Measurements from ENCODE around the gene CLEC10A.
"Not testable (repeated sequence)": the region's sequence is repeated elsewhere in the genome, so short reads cannot be mapped to it uniquely, and the experiment has no call there.

Gene CLEC10A

GRCh38 chr17:7067198-7067597, 12.9 kb downstream of the CLEC10A start:
- Histone ChIP-seq H3K4me1 (ENCODE audit: control insufficient read depth in 1 of 2, insufficient read depth in 2 of 2, low read length in 2 of 2) (no peaks in the 10 kb centered on the region), H3K36me3 (ENCODE audit: control insufficient read depth in 1 of 2, insufficient read depth in 2 of 2, low read length in 2 of 2) (no peaks in the 10 kb centered on the region), H3K4me3 (ENCODE audit: low read depth in 1 of 2, low read length in 2 of 2) (no peak overlapping the region), H3K27ac (ENCODE audit: low read length) (no peak overlapping the region), H3K27me3 (ENCODE audit: low read depth, low read length) (no peaks in the 10 kb centered on the region), H3K9me3 (ENCODE audit: control insufficient read depth in 1 of 2, low read length in 2 of 2) (peaks cover 0 to 6% of the 10 kb centered on the region in 2 donors)

- H3K27me3 ChIP-seq (ENCODE audit: low read depth, low read length) = no peaks in the 10 kb centered on the region
- H3K4me3 ChIP-seq (ENCODE audit: low read depth in 1 of 2, low read length in 2 of 2) = no peak overlapping the region
- no peaks in the 10 kb centered on the region for H3K4me1 ChIP-seq (ENCODE audit: control insufficient read depth in 1 of 2, insufficient read depth in 2 of 2, low read length in 2 of 2)
- H3K9me3 ChIP-seq (ENCODE audit: control insufficient read depth in 1 of 2, low read length in 2 of 2) = peaks cover 0 to 6% of the 10 kb centered on the region in 2 donors
- H3K36me3 ChIP-seq (ENCODE audit: control insufficient read depth in 1 of 2, insufficient read depth in 2 of 2, low read length in 2 of 2) = no peaks in the 10 kb centered on the region
- H3K27ac ChIP-seq (ENCODE audit: low read length) = no peak overlapping the region
These were observed 15.8 kb downstream of the CLEC10A start for GRCh38 chr17:7064261-7064660.

GRCh38 chr17:7063518-7064094, 16.4 kb downstream of the CLEC10A start:
- no peak overlapping the region for H3K27ac ChIP-seq (ENCODE audit: low read length)
- H3K9me3 ChIP-seq (ENCODE audit: control insufficient read depth in 1 of 2, low read length in 2 of 2) = peaks cover 0 to 6% of the 10 kb centered on the region in 2 donors
- no peaks in the 10 kb centered on the region for H3K4me1 ChIP-seq (ENCODE audit: control insufficient read depth in 1 of 2, insufficient read depth in 2 of 2, low read length in 2 of 2)
- no peaks in the 10 kb centered on the region for H3K27me3 ChIP-seq (ENCODE audit: low read depth, low read length)
- H3K36me3 ChIP-seq (ENCODE audit: control insufficient read depth in 1 of 2, insufficient read depth in 2 of 2, low read length in 2 of 2) = no peaks in the 10 kb centered on the region
- H3K4me3 ChIP-seq (ENCODE audit: low read depth in 1 of 2, low read length in 2 of 2) = no peak overlapping the region

DNA sequence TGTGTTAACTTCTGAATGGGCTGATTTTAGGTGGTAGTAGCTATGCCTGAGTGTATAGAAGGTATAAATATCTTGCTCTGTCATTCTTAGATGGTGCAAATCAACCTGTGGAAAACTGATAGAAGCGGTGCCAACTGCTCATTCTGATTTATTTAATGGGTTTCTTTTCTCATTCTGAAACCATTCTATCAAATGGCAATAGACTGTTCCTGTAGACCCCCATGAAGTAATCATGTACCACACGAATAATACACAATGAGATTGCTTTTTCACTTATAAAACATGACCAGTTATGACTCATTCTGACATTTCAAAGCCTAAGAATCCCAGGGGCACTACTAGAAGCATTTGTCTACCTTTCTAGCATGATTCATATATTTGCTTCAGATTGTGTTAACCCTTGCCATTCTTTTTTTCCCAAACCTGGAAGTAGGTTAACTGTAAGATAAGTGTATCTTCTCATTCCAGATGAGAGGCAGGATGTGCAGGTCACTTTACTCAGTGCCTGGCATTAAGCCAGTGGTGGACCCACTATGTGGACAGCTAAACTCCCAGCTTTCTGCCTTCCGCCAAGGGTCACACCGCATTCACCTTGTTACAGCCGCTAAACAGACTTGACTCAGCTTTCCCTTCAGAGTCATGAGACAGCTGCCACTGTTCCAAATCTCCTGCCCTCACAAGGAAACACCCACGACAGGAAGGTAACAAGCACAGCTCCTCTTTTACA, 19.7 kb downstream of the CLEC10A start:
- Histone ChIP-seq H3K36me3 (ENCODE audit: control insufficient read depth in 1 of 2, insufficient read depth in 2 of 2, low read length in 2 of 2) (no peaks in the 10 kb centered on the region), H3K4me3 (ENCODE audit: low read depth in 1 of 2, low read length in 2 of 2) (no peak overlapping the region), H3K27ac (ENCODE audit: low read length) (no peak overlapping the region), H3K27me3 (ENCODE audit: low read depth, low read length) (no peaks in the 10 kb centered on the region), H3K9me3 (ENCODE audit: control insufficient read depth in 1 of 2, low read length in 2 of 2) (no peaks in the 10 kb centered on the region), H3K4me1 (ENCODE audit: control insufficient read depth in 1 of 2, insufficient read depth in 2 of 2, low read length in 2 of 2) (no peaks in the 10 kb centered on the region)

DNA sequence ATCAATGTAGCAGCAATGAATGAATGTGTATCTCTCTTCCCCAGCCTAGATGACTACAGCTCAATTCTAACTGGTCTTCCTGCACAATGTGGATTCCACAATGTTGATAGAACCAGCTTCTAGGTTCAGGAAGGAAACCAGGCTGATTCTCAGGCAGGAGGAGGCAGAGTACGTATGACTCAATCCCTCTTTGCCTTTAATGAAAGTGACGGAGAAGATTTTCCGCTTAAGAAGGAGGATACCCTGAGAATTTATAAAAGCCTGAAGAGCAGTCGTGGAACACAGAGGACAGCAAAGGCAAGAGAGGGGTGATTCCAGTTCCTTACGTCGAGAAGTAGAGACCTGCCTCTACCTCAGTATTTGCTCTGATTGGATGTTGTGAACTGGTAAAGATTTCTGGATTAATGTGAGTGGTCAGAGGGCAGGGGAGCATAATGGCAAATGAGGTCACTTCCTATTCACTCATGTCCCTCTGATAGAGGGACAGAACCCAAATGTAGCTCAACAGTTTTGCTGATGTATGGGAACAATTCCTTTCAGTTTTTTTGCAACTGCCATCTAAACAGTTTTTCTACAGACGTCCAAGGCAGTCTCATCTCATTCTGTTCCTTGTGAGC, 21.1 kb downstream of the CLEC10A start:
- Histone ChIP-seq H3K9me3 (ENCODE audit: control insufficient read depth in 1 of 2, low read length in 2 of 2) (no peaks in the 10 kb centered on the region), H3K4me3 (ENCODE audit: low read depth in 1 of 2, low read length in 2 of 2) (no peak overlapping the region), H3K4me1 (ENCODE audit: control insufficient read depth in 1 of 2, insufficient read depth in 2 of 2, low read length in 2 of 2) (no peaks in the 10 kb centered on the region), H3K27me3 (ENCODE audit: low read depth, low read length) (no peaks in the 10 kb centered on the region), H3K36me3 (ENCODE audit: control insufficient read depth in 1 of 2, insufficient read depth in 2 of 2, low read length in 2 of 2) (no peaks in the 10 kb centered on the region), H3K27ac (ENCODE audit: low read length) (no peak overlapping the region)

DNA sequence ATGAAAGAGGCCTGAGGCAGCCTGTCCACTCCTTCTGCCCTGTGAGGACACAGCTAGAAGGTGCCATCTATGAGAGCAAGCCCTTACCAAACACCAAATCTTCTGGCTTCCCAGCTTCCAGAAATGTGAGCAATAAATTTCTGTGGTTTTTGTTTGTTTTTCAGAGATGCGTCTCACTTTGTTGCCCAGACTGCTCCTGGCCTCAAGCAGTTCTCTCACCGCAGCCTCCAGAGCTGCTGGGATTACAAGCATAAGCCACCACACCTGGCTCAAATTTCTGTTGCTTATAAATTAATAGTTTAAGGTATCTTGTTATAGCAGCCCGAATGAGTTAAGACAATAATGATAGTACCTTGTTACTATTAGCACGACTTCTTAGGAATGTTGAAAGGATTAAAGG, 23.7 kb downstream of the CLEC10A start:
- Histone ChIP-seq H3K36me3 (ENCODE audit: control insufficient read depth in 1 of 2, insufficient read depth in 2 of 2, low read length in 2 of 2) (no peaks in the 10 kb centered on the region), H3K9me3 (ENCODE audit: control insufficient read depth in 1 of 2, low read length in 2 of 2) (no peaks in the 10 kb centered on the region), H3K4me1 (ENCODE audit: control insufficient read depth in 1 of 2, insufficient read depth in 2 of 2, low read length in 2 of 2) (no peaks in the 10 kb centered on the region), H3K4me3 (ENCODE audit: low read depth in 1 of 2, low read length in 2 of 2) (no peak overlapping the region), H3K27me3 (ENCODE audit: low read depth, low read length) (no peaks in the 10 kb centered on the region), H3K27ac (ENCODE audit: low read length) (no peak overlapping the region)

GRCh38 chr17:7050583-7050982, 29.5 kb downstream of the CLEC10A start:
- H3K4me1 ChIP-seq (ENCODE audit: control insufficient read depth in 1 of 2, insufficient read depth in 2 of 2, low read length in 2 of 2); H3K9me3 ChIP-seq (ENCODE audit: control insufficient read depth in 1 of 2, low read length in 2 of 2); H3K36me3 ChIP-seq (ENCODE audit: control insufficient read depth in 1 of 2, insufficient read depth in 2 of 2, low read length in 2 of 2); H3K27me3 ChIP-seq (ENCODE audit: low read depth, low read length); H3K27ac ChIP-seq (ENCODE audit: low read length); H3K4me3 ChIP-seq (ENCODE audit: low read depth in 1 of 2, low read length in 2 of 2): not testable (repeated sequence)

GRCh38 chr17:7048968-7049367, 31.1 kb downstream of the CLEC10A start:
- H3K27ac ChIP-seq (ENCODE audit: low read length) = no peak overlapping the region
- no peak overlapping the region for H3K4me3 ChIP-seq (ENCODE audit: low read depth in 1 of 2, low read length in 2 of 2)
- no peaks in the 10 kb centered on the region for H3K27me3 ChIP-seq (ENCODE audit: low read depth, low read length)
- H3K9me3 ChIP-seq (ENCODE audit: control insufficient read depth in 1 of 2, low read length in 2 of 2) = no peaks in the 10 kb centered on the region
- H3K36me3 ChIP-seq (ENCODE audit: control insufficient read depth in 1 of 2, insufficient read depth in 2 of 2, low read length in 2 of 2) = no peaks in the 10 kb centered on the region
- peaks cover 5 to 8% of the 10 kb centered on the region in 2 donors for H3K4me1 ChIP-seq (ENCODE audit: control insufficient read depth in 1 of 2, insufficient read depth in 2 of 2, low read length in 2 of 2)

DNA sequence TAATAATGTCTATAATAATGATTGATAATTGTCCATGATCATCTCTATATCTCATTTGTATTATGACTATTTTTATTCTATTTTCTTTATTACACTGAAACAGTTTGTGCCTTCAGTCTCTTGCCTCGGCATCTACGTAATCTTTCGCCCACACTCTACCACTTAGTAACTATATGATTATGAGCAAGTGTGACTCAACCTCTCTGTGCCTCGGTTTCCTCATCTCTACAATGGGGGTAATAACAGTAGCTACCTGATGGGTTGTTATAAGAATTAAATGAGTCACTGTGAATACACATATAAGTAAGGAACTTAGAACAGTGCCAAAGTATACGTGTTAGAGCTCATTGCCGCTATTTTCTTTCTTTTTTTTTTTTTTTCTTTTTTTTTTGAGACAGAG, 32.5 kb downstream of the CLEC10A start:
- H3K9me3 ChIP-seq (ENCODE audit: control insufficient read depth in 1 of 2, low read length in 2 of 2) = no peaks in the 10 kb centered on the region
- H3K27ac ChIP-seq (ENCODE audit: low read length) = no peak overlapping the region
- peaks cover 8 to 19% of the 10 kb centered on the region in 2 donors for H3K4me1 ChIP-seq (ENCODE audit: control insufficient read depth in 1 of 2, insufficient read depth in 2 of 2, low read length in 2 of 2)
- H3K36me3 ChIP-seq (ENCODE audit: control insufficient read depth in 1 of 2, insufficient read depth in 2 of 2, low read length in 2 of 2) = no peaks in the 10 kb centered on the region
- no peak overlapping the region for H3K4me3 ChIP-seq (ENCODE audit: low read depth in 1 of 2, low read length in 2 of 2)
- H3K27me3 ChIP-seq (ENCODE audit: low read depth, low read length) = no peaks in the 10 kb centered on the region

DNA sequence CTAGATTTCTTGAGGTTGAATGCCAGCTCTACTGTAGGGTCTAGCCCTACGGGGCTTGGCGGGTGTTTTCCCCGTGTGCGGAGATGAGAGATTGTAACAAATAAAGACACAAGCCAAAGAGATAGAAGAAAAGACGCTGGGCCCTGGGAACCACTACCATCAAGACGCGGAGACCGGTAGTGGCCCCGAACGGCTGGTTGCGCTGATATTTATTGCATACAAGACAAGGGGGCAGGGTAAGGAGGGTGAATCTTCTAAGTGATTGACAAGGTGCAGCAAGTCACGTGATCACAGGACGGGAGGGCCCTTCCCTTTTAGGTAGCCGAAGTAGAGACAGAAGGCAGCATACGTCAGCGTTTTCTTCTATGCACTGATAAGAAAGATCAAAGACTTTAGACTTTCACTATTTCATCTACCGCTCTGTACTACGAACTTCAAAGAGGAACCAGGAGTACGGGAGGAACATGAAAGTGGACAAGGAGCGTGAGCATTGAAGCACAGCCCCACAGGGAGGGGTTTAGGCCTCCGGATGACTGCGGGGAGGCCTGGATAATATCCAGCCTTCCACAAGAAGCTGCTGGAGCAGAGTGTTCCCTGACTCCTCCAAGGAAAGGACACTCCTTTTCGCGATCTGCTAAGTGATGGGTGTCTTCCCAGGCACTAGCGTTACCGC, 33.2 kb downstream of the CLEC10A start:
- peaks cover 8 to 23% of the 10 kb centered on the region in 2 donors for H3K4me1 ChIP-seq (ENCODE audit: control insufficient read depth in 1 of 2, insufficient read depth in 2 of 2, low read length in 2 of 2)
- peak overlapping the region; percentile 10 to 30 for H3K4me3 ChIP-seq (ENCODE audit: low read depth in 1 of 2, low read length in 2 of 2)
- H3K36me3 ChIP-seq (ENCODE audit: control insufficient read depth in 1 of 2, insufficient read depth in 2 of 2, low read length in 2 of 2); H3K27me3 ChIP-seq (ENCODE audit: low read depth, low read length); H3K9me3 ChIP-seq (ENCODE audit: control insufficient read depth in 1 of 2, low read length in 2 of 2): not testable (repeated sequence)
- peak overlapping the region; percentile 40 for H3K27ac ChIP-seq (ENCODE audit: low read length)

- H3K27ac ChIP-seq (ENCODE audit: low read length) = peak overlapping the region; percentile 40
- H3K27me3 ChIP-seq (ENCODE audit: low read depth, low read length) = no peaks in the 10 kb centered on the region
- no peaks in the 10 kb centered on the region for H3K36me3 ChIP-seq (ENCODE audit: control insufficient read depth in 1 of 2, insufficient read depth in 2 of 2, low read length in 2 of 2)
- H3K4me1 ChIP-seq (ENCODE audit: control insufficient read depth in 1 of 2, insufficient read depth in 2 of 2, low read length in 2 of 2) = peaks cover 8 to 23% of the 10 kb centered on the region in 2 donors
- H3K4me3 ChIP-seq (ENCODE audit: low read depth in 1 of 2, low read length in 2 of 2) = peak overlapping the region; percentile 10 to 30
- no peaks in the 10 kb centered on the region for H3K9me3 ChIP-seq (ENCODE audit: control insufficient read depth in 1 of 2, low read length in 2 of 2)
These were observed 33.8 kb downstream of the CLEC10A start for GRCh38 chr17:7046127-7046724.

Measured in muscle layer of duodenum (tissue), 2 donors.